Stimulated activated naive CD8-positive, alpha-beta T cell treated with anti-CD3 and anti-CD28 coated beads, Interleukin-15, Interleukin-2, amounts not matched to agents 100 ng/mL and 50 ng/mL, for 24 hours (primary cell): Measurements from ENCODE around the gene OPCML.

Experiments used
- H3K27ac Mint-ChIP-seq: one replicate; pipeline ENCODE4 v1.8.0; 2021; ENCODE audit warnings: mild to moderate bottlenecking, mixed read lengths
- H3K27me3 Mint-ChIP-seq: one replicate; pipeline ENCODE4 v1.8.0; 2021; ENCODE audit warnings: mixed read lengths
- H3K36me3 Mint-ChIP-seq: one replicate; pipeline ENCODE4 v1.8.0; 2021; ENCODE audit warnings: low read depth, mixed read lengths
- H3K4me1 Mint-ChIP-seq: one replicate; pipeline ENCODE4 v1.8.0; 2021; ENCODE audit warnings: low read depth, mixed read lengths
- H3K4me3 Mint-ChIP-seq: one replicate; pipeline ENCODE4 v1.8.0; 2021; ENCODE audit warnings: mild to moderate bottlenecking, mixed read lengths
- H3K9me3 Mint-ChIP-seq: one replicate; pipeline ENCODE4 v1.8.0; 2021; ENCODE audit warnings: mixed read lengths

Gene OPCML

GRCh38 chr11:133228471-133229329, 303.6 kb downstream of the OPCML start:
- H3K4me3 Mint-ChIP-seq, result no peak overlapping the region
- H3K4me1 Mint-ChIP-seq, result no peaks in the 10 kb centered on the region
- H3K27me3 Mint-ChIP-seq, result peaks cover 7% of the 10 kb centered on the region
- H3K27ac Mint-ChIP-seq, result no peak overlapping the region
- peaks cover 3% of the 10 kb centered on the region for H3K9me3 Mint-ChIP-seq
- no peaks in the 10 kb centered on the region for H3K36me3 Mint-ChIP-seq

- Mint-ChIP-seq H3K9me3 (peaks cover 3% of the 10 kb centered on the region), H3K27me3 (peaks cover 7% of the 10 kb centered on the region), H3K27ac (no peak overlapping the region), H3K36me3 (no peaks in the 10 kb centered on the region), H3K4me3 (no peak overlapping the region), H3K4me1 (no peaks in the 10 kb centered on the region)
These were observed 304.6 kb downstream of the OPCML start for GRCh38 chr11:133227632-133228111.

GRCh38 chr11:133224271-133224670, 308.0 kb downstream of the OPCML start:
- H3K27me3 Mint-ChIP-seq, result peaks cover 6% of the 10 kb centered on the region
- H3K36me3 Mint-ChIP-seq, result no peaks in the 10 kb centered on the region
- no peak overlapping the region for H3K4me3 Mint-ChIP-seq
- H3K9me3 Mint-ChIP-seq, result peaks cover 3% of the 10 kb centered on the region
- no peaks in the 10 kb centered on the region for H3K4me1 Mint-ChIP-seq
- no peak overlapping the region for H3K27ac Mint-ChIP-seq

- Mint-ChIP-seq H3K36me3 (no peaks in the 10 kb centered on the region), H3K4me1 (no peaks in the 10 kb centered on the region), H3K27me3 (peaks cover under 1% of the 10 kb centered on the region), H3K9me3 (peaks cover 3% of the 10 kb centered on the region), H3K4me3 (no peak overlapping the region), H3K27ac (no peak overlapping the region)
These were observed 309.6 kb downstream of the OPCML start for GRCh38 chr11:133222425-133223330.

DNA sequence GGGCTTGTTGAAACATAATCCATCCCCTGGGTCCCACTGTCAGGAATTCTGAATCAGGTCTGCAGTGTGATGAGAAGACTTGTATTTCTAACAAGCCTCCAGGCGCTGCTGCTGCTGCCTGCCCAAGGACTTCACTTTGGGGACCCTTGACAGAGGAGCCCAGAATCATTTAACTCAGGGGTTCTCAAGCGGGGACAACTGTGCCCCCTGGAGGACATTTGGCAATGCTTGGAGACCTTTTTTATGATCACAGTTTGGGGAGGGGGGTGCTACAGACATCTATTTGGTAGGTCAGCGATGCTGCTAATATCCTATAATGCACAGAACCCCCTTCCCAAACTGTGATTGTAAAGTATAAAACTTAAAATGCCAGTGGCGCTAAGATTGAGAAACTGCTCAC, 312.8 kb downstream of the OPCML start:
- no peaks in the 10 kb centered on the region for H3K4me1 Mint-ChIP-seq
- H3K27me3 Mint-ChIP-seq, result peaks cover 14% of the 10 kb centered on the region
- no peaks in the 10 kb centered on the region for H3K9me3 Mint-ChIP-seq
- H3K4me3 Mint-ChIP-seq, result no peak overlapping the region
- H3K27ac Mint-ChIP-seq, result no peak overlapping the region
- H3K36me3 Mint-ChIP-seq, result no peaks in the 10 kb centered on the region

DNA sequence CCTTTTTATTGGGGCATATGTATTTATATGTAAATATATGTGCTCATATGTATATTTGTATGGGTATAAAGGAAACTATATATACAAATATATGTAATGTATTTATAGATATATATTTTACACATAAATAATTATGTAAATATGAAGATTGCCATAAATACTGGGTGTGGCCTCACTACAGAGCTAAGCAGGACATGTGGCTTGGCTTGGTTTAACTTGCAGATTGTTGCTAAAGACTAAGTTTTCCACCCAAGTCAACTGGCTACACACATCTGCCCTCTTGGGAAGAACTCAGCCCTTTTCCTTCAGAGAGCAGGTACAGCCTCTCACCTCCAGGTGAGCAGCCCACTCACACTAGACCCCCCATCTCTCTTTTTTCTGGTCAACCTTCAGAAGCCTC, 315.5 kb downstream of the OPCML start:
- Mint-ChIP-seq H3K4me3 (no peak overlapping the region), H3K36me3 (no peaks in the 10 kb centered on the region), H3K27me3 (peaks cover 15% of the 10 kb centered on the region), H3K27ac (no peak overlapping the region), H3K4me1 (no peaks in the 10 kb centered on the region), H3K9me3 (no peaks in the 10 kb centered on the region)

GRCh38 chr11:133215596-133216230, 316.6 kb downstream of the OPCML start:
- H3K27me3 Mint-ChIP-seq, result peaks cover 15% of the 10 kb centered on the region
- no peaks in the 10 kb centered on the region for H3K9me3 Mint-ChIP-seq
- no peak overlapping the region for H3K4me3 Mint-ChIP-seq
- H3K36me3 Mint-ChIP-seq, result no peaks in the 10 kb centered on the region
- H3K27ac Mint-ChIP-seq, result no peak overlapping the region
- no peaks in the 10 kb centered on the region for H3K4me1 Mint-ChIP-seq

DNA sequence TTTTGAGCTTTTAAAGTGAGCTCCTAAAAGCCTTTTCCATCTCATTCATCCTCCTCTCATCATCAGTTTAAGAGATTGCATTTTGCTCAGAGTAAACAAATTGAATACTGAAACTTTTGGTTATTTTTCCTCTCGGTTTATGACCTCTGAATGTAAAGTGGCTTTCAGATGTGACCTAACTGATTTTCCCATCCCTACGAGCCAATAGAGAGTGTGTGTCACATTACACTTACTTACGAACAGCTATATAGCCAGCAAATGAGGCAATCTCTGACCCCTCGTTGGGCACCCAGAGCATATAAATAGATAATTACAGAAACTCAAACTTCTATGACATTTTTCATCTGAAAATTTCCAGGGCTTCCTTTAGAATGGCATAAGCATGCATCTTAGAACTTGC, 317.7 kb downstream of the OPCML start:
- H3K4me3 Mint-ChIP-seq, result no peak overlapping the region

GRCh38 chr11:133212201-133212600, 320.1 kb downstream of the OPCML start:
- Mint-ChIP-seq H3K9me3 (peaks cover 6% of the 10 kb centered on the region), H3K36me3 (no peaks in the 10 kb centered on the region), H3K4me3 (no peak overlapping the region), H3K27me3 (peaks cover 10% of the 10 kb centered on the region), H3K27ac (no peak overlapping the region), H3K4me1 (no peaks in the 10 kb centered on the region)

More for the DNA sequence above, 317.7 kb downstream of the OPCML start:
- Mint-ChIP-seq H3K27ac (no peak overlapping the region), H3K4me1 (no peaks in the 10 kb centered on the region), H3K9me3 (no peaks in the 10 kb centered on the region), H3K27me3 (peaks cover 15% of the 10 kb centered on the region), H3K36me3 (no peaks in the 10 kb centered on the region)

DNA sequence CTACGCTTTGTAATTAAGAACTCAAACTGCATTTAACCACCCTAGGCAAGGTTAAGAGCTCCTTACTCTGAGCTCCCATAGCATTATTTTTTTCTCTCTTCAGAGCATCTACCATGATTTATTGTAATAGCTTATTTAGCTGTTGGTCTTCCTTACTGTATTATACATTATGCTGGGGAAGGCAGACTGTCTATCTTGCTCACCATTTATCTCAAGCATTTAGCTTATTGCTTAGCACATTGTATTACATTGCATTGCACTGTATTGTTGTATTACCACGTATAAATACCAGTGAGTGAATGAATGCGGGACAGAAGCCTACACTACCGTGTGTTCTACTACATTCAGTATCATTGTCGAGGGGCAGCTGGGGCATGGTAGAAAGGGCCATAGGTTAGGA, 324.3 kb downstream of the OPCML start:
- Mint-ChIP-seq H3K36me3 (no peaks in the 10 kb centered on the region), H3K4me3 (no peak overlapping the region), H3K27me3 (no peaks in the 10 kb centered on the region), H3K27ac (no peak overlapping the region), H3K9me3 (peaks cover 6% of the 10 kb centered on the region), H3K4me1 (no peaks in the 10 kb centered on the region)

DNA sequence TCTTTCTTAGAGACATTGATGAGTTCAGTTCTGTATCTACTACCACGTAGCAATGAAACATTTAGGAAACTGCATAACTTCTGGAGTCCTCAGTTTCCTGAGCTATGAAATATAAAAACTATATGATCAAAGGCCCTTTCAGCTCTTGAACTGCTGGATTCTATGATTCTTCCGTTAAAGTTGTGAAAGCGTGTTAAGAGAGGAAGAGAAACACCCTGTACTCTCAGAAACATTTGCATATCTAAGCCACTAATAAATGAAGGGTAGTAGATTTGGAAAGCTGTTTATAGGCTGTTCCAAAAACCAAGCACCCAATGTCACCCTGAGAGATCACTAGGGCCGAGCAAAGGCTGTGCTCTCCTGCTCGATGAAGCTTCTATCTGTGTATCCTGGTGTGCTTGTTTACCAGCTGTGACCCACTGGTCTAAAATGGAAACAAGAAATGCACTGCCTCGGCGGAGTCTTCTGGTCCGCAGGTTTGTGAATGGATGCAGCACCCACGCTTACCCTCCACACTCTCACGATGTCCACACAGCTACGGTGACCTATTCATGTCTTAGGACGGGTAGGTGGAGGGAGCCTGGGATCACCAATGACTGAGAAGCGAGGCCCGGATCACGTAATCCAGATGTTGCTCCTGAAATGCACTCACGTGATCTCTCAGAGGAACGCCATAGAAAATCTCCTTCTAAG, 325.8 kb downstream of the OPCML start:
- Mint-ChIP-seq H3K4me3 (no peak overlapping the region), H3K27me3 (no peaks in the 10 kb centered on the region), H3K9me3 (peaks cover 6% of the 10 kb centered on the region), H3K27ac (no peak overlapping the region), H3K36me3 (no peaks in the 10 kb centered on the region), H3K4me1 (no peaks in the 10 kb centered on the region)

DNA sequence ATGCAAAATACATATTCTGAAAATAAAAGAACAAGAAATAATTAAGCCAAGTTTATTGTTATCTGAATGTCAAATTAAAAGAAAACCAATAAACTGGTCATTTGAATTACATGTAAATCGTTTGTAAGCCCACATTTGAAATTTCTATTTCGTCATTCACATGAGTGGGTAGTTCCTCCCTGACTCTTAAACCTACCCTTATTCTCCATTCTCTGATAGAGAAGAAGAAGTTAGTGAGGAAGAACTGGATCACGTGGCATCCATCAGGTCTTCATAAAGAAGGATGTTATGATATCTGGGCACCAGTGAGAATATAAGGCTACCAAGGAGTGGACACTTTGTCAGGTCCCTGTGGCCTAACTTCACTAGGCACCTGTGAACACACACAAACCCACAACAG, 328.1 kb downstream of the OPCML start:
- H3K27ac Mint-ChIP-seq, result no peak overlapping the region
- H3K4me3 Mint-ChIP-seq, result no peak overlapping the region
- H3K36me3 Mint-ChIP-seq, result no peaks in the 10 kb centered on the region
- no peaks in the 10 kb centered on the region for H3K4me1 Mint-ChIP-seq
- H3K27me3 Mint-ChIP-seq, result no peaks in the 10 kb centered on the region
- peaks cover 6% of the 10 kb centered on the region for H3K9me3 Mint-ChIP-seq

DNA sequence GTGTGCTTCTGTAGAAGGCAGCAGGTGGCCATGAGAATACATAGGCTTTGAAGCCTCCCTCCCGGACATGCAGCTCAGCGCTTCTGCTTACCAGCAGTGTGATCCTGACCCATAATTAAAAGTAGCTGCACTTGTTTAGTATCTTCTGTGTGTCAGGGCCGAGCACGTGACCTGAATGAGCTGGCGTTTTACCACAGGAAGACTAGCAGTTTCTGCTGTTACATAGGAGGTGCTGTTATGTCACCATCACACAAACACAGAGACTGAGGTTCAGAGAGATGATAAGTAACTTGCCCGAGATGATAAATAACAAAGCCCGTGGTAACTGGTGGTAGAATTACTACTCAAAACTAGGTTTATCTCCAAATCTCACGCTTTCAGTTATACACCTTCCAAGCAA, 329.5 kb downstream of the OPCML start:
- Mint-ChIP-seq H3K27ac (no peak overlapping the region), H3K9me3 (peaks cover 1% of the 10 kb centered on the region), H3K4me3 (no peak overlapping the region), H3K36me3 (no peaks in the 10 kb centered on the region), H3K4me1 (no peaks in the 10 kb centered on the region), H3K27me3 (no peaks in the 10 kb centered on the region)

DNA sequence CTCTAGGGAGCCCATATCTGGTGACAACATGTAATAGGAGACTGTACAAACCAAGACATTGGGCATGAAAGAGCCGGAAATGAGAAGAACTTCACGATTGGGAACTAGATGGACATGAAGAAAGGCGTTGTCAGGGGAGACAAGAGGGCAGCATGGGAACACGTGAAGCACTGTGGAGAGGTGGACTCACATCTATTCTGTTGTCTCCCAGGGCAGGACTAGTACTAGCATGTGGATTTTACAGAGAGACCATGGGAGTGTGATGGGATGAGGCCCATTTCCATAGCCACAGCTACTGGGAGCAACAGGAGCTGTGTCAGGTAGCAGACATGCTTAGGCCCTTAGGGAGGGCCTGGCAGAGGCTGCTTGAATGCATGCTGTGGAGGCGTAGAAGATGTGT, 333.9 kb downstream of the OPCML start:
- Mint-ChIP-seq H3K4me3 (no peak overlapping the region), H3K27me3 (no peaks in the 10 kb centered on the region), H3K27ac (no peak overlapping the region), H3K4me1 (no peaks in the 10 kb centered on the region), H3K9me3 (no peaks in the 10 kb centered on the region), H3K36me3 (no peaks in the 10 kb centered on the region)
